IMR-90 (cell line): ENCODE measurements around the gene RAB30. TPM values are rescaled to one million over a fixed set of nuclear protein-coding genes. Genes with fewer than 3 reads are reported as not detected.
"Not testable (repeated sequence)": the region's sequence is repeated elsewhere in the genome, so short reads cannot be mapped to it uniquely, and the experiment has no call there.

Source experiments
- ATAC-seq: fragments of 200-7000 bp; cut with Tn5 transposase; 2 replicates; pipeline ENCODE4 v1.9.1; 2020; ENCODE audit warnings: low read depth, mild to moderate bottlenecking, moderate library complexity
- BruUV-seq: library from RNA; stranded (reverse); fragments of 400-500 nt; replicated peaks from 2 replicates; lab custom pipeline; 2021; lab: Mats Ljungman, UMichigan
- CTCF ChIA-PET: fragments of 300-600 bp; formaldehyde crosslinking; extraction: SDS; loops from one replicate; lab custom pipeline; 2021; ENCODE audit warnings: antibody characterized with exemption; lab: Yijun Ruan, JAX
- POLR2A ChIA-PET: fragments of 300-600 bp; sonication (Branson Sonifier 250); formaldehyde crosslinking; loops from one replicate; lab custom pipeline; 2022; ENCODE audit warnings: antibody characterized with exemption; ENCODE audit not compliant: unreplicated experiment; lab: Charles Lee
- DNase-seq: peaks from one replicate; pipeline ENCODE4 v3.0.0; 2013
- H2AFZ ChIP-seq: replicated peaks from 2 replicates; pipeline ENCODE3; 2013; ENCODE audit warnings: low read length, mild to moderate bottlenecking; ENCODE audit not compliant: poor library complexity
- H2AK5ac ChIP-seq: 2 replicates; pipeline ENCODE4 v1.6.1; 2013; ENCODE audit warnings: low read depth, low read length, inconsistent platforms
- H2AK9ac ChIP-seq: replicated peaks from 2 replicates; pipeline ENCODE3; 2013; ENCODE audit warnings: mild to moderate bottlenecking, low read depth, low read length, moderate library complexity; ENCODE audit not compliant: poor library complexity
- H2BK120ac ChIP-seq: 2 replicates; pipeline ENCODE4 v1.6.1; 2013; ENCODE audit warnings: low read depth, low read length, inconsistent platforms
- H2BK15ac ChIP-seq: 3 replicates; pipeline ENCODE4 v1.6.1; 2013; ENCODE audit warnings: low read depth, low read length, inconsistent platforms
- H2BK20ac ChIP-seq: 2 replicates; pipeline ENCODE4 v1.6.1; 2013; ENCODE audit warnings: low read depth, mild to moderate bottlenecking, inconsistent platforms, low read length, moderate library complexity
- H2BK5ac ChIP-seq: 2 replicates; pipeline ENCODE4 v1.6.1; 2013; ENCODE audit warnings: mild to moderate bottlenecking, low read depth, low read length, inconsistent platforms; ENCODE audit not compliant: poor library complexity, severe bottlenecking
- H3K14ac ChIP-seq: replicated peaks from 2 replicates; pipeline ENCODE4 v1.6.1; 2013; ENCODE audit warnings: low read depth, low read length, inconsistent platforms
- H3K18ac ChIP-seq: 2 replicates; pipeline ENCODE4 v1.6.1; 2013; ENCODE audit warnings: low read depth, low read length, control low read depth
- H3K23ac ChIP-seq: 2 replicates; pipeline ENCODE4 v1.6.1; 2013; ENCODE audit warnings: low read depth, low read length, inconsistent platforms
- H3K27ac ChIP-seq: 2 replicates; pipeline ENCODE4 v1.5.1; 2013; ENCODE audit warnings: mild to moderate bottlenecking, control low read depth, low read length; ENCODE audit not compliant: insufficient read depth
- H3K27me3 ChIP-seq: 2 replicates; pipeline ENCODE4 v1.6.1; 2013; ENCODE audit warnings: low read length; ENCODE audit not compliant: control insufficient read depth, insufficient read depth
- H3K36me3 ChIP-seq: 2 replicates; pipeline ENCODE4 v1.6.1; 2013; ENCODE audit warnings: low read length, mixed read lengths; ENCODE audit not compliant: control insufficient read depth, insufficient read depth
- H3K4ac ChIP-seq: 2 replicates; pipeline ENCODE4 v1.6.1; 2013; ENCODE audit warnings: low read depth, low read length, inconsistent platforms
- H3K4me1 ChIP-seq: 2 replicates; pipeline ENCODE4 v1.6.1; 2013; ENCODE audit warnings: low read length, mixed read lengths; ENCODE audit not compliant: control insufficient read depth, insufficient read depth
- H3K4me2 ChIP-seq: 2 replicates; pipeline ENCODE4 v1.6.1; 2013; ENCODE audit warnings: low read depth, mild to moderate bottlenecking, control low read depth, low read length, moderate library complexity
- H3K4me3 ChIP-seq: 2 replicates; pipeline ENCODE4 v1.5.1; 2013; ENCODE audit warnings: low read depth, mild to moderate bottlenecking, control low read depth, low read length, moderate library complexity; ENCODE audit not compliant: insufficient read depth
- H3K56ac ChIP-seq: 2 replicates; pipeline ENCODE4 v1.6.1; 2013; ENCODE audit warnings: low read length, inconsistent platforms; ENCODE audit not compliant: insufficient read depth; ENCODE audit errors: extremely low read depth
- H3K79me1 ChIP-seq, 2 experiments: 2 replicates each; pipeline ENCODE4 v1.6.1; 2013; ENCODE audit warnings: low read length in 2 of 2, inconsistent platforms in 1 of 2, low read depth in 1 of 2
- H3K9ac ChIP-seq: 2 replicates; pipeline ENCODE4 v1.6.1; 2013; ENCODE audit warnings: low read depth, low read length, control low read depth
- H3K9me1 ChIP-seq: 2 replicates; pipeline ENCODE4 v1.6.1; 2013; ENCODE audit warnings: low read length, inconsistent platforms; ENCODE audit not compliant: insufficient read depth
- H3K9me3 ChIP-seq: 2 replicates; pipeline ENCODE4 v1.6.1; 2013; ENCODE audit warnings: low read length; ENCODE audit not compliant: control insufficient read depth, insufficient read depth
- H4K20me1 ChIP-seq: 2 replicates; pipeline ENCODE4 v1.6.1; 2013; ENCODE audit warnings: low read length, inconsistent platforms; ENCODE audit not compliant: insufficient read depth
- H4K5ac ChIP-seq: 2 replicates; pipeline ENCODE4 v1.6.1; 2013; ENCODE audit warnings: mild to moderate bottlenecking, low read depth, low read length, control low read depth
- H4K8ac ChIP-seq, 2 experiments: 2 replicates each; pipeline ENCODE4 v1.6.1; 2013; ENCODE audit warnings: low read depth in 2 of 2, low read length in 2 of 2, control low read depth in 1 of 2, inconsistent platforms in 1 of 2
- H4K91ac ChIP-seq: 2 replicates; pipeline ENCODE4 v1.6.1; 2013; ENCODE audit warnings: low read depth, low read length, inconsistent platforms; ENCODE audit not compliant: insufficient read depth
- CHD1 ChIP-seq: IDR thresholded peaks from 2 replicates; pipeline ENCODE4 v1.6.1; 2012; ENCODE audit warnings: low read depth, low read length, improper control_type of control experiment
- MAFK ChIP-seq: IDR thresholded peaks from 2 replicates; pipeline ENCODE4 v1.6.1; 2012; ENCODE audit warnings: low read depth, low read length, improper control_type of control experiment
- MAZ ChIP-seq: IDR thresholded peaks from 2 replicates; pipeline ENCODE4 v1.6.1; 2012; ENCODE audit warnings: low read depth, mild to moderate bottlenecking, low read length, improper control_type of control experiment, moderate library complexity, borderline replicate concordance
- MXI1 ChIP-seq: IDR thresholded peaks from 2 replicates; pipeline ENCODE4 v1.6.1; 2012; ENCODE audit warnings: low read depth, mild to moderate bottlenecking, low read length, moderate library complexity, borderline replicate concordance
- NFE2L2 ChIP-seq: fragments of 150-350 bp; IDR thresholded peaks from 2 replicates; pipeline ENCODE4 v1.6.1; 2016; ENCODE audit warnings: low read depth, mild to moderate bottlenecking, low read length
- RCOR1 ChIP-seq: IDR thresholded peaks from 2 replicates; pipeline ENCODE4 v1.6.1; 2012; ENCODE audit warnings: mild to moderate bottlenecking, low read length, improper control_type of control experiment; ENCODE audit not compliant: insufficient replicate concordance
- WGBS, 2 experiments: methylation state at CpG; one replicate each; pipeline versions ENCODE4 v1.1.5 to v1.1.7; 2013; ENCODE audit warnings: missing lambda C conversion rate in 2 of 2; ENCODE audit not compliant: insufficient read length in 1 of 2; ENCODE audit errors: extremely low coverage in 2 of 2; 5-methylcytosine and 5-hydroxymethylcytosine counted together
- dilution Hi-C: fragments of 300-500 bp; cut with HindIII; formaldehyde crosslinking; loops from one replicate; pipeline ENCODE4 v1.14.3; 2018; ENCODE audit warnings: low sequenced_read_pairs; ENCODE audit not compliant: unreplicated experiment
- in situ Hi-C: fragments of 300-500 bp; cut with MboI; formaldehyde crosslinking; loops from 3 replicates; pipeline ENCODE4 v1.14.3; 2019; ENCODE audit warnings: low sequenced_read_pairs, inconsistent platforms, mixed read lengths
- intact Hi-C: fragments of 100-400 bp; cut with micrococcal nuclease; formaldehyde crosslinking; loops from 2 replicates; pipeline ENCODE4 v1.10.0; 2022
- polyA plus RNA-seq, 3 experiments: library from polyadenylated mRNA; depleted of rRNA; stranded (reverse); fragments of >200 nt; gene quantifications; 2 replicates each; pipeline ENCODE4 v1.2.3, GENCODE V29; 2012; ENCODE audit warnings: low replicate concordance in 1 of 3
- total RNA-seq: library from RNA; depleted of rRNA; stranded (reverse); fragments of >200 nt; gene quantifications from 2 replicates; pipeline ENCODE4 v1.2.3, GENCODE V29; 2012
- TF ChIP-seq, protein P1 (sequence below): fragments of 150-350 bp; IDR thresholded peaks from 2 replicates; pipeline ENCODE4 v1.6.1; 2016; ENCODE audit warnings: low read depth, mild to moderate bottlenecking, low read length, moderate library complexity, borderline replicate concordance

The RAB30 gene
- total and polyA plus RNA-seq, 2 of the 4 experiments (the other 2 are of a cell fraction): 7.2 to 25.6 TPM

DNA sequence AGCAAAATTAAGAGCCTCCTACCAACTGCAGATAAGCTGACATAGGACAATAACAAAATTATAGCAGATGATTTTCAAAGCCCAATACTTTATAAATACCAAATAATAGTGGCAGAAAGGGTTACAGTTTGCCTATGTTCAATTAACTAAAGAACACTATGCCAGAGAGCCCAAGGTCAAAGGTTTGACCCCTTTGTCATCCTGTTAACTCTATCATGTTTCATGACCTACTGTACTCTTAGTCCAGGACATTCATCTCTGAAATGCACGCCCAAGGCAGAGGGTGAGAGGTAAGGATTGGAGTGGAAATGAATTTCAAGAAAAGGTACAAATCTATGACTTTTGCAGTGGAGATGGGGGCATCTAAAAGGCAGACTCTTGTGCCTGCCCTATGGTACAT lies 99.6 kb downstream of the RAB30 start:
- no peaks in the 10 kb centered on the region for H3K9me3 ChIP-seq
- no peak overlapping the region for H3K23ac ChIP-seq
- H2BK15ac ChIP-seq: no peak overlapping the region
- CTCF ChIA-PET: no interaction called here
- in situ Hi-C loops: no loop called here
- H4K8ac ChIP-seq: no peak overlapping the region
- H3K4ac ChIP-seq: no peak overlapping the region
- no peak overlapping the region for H2BK120ac ChIP-seq
- WGBS, 2 experiments: no CpG with 5 or more reads among the region's 1 CpG
- no peak overlapping the region for H2BK20ac ChIP-seq
- no peaks in the 10 kb centered on the region for H3K9me1 ChIP-seq
- TF ChIP-seq NFE2L2: no peak
- TF ChIP-seq MXI1: no peak
- no peak for TF ChIP-seq MAFK
- TF ChIP-seq, protein P1, sequence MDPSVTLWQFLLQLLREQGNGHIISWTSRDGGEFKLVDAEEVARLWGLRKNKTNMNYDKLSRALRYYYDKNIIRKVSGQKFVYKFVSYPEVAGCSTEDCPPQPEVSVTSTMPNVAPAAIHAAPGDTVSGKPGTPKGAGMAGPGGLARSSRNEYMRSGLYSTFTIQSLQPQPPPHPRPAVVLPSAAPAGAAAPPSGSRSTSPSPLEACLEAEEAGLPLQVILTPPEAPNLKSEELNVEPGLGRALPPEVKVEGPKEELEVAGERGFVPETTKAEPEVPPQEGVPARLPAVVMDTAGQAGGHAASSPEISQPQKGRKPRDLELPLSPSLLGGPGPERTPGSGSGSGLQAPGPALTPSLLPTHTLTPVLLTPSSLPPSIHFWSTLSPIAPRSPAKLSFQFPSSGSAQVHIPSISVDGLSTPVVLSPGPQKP: no peak
- TF ChIP-seq CHD1: no peak
- no peak for TF ChIP-seq MAZ
- TF ChIP-seq RCOR1: no peak
- H3K27me3 ChIP-seq: no peaks in the 10 kb centered on the region
- H3K18ac ChIP-seq: no peak overlapping the region
- no peak overlapping the region for H2AK9ac ChIP-seq
- H4K5ac ChIP-seq: no peak overlapping the region
- no peak overlapping the region for H3K9ac ChIP-seq
- H3K27ac ChIP-seq: no peak overlapping the region
- H3K56ac ChIP-seq: no peak overlapping the region
- H3K14ac ChIP-seq: no peak overlapping the region
- intact Hi-C loops: no loop called here
- H2AFZ ChIP-seq: no peak overlapping the region
- H2AK5ac ChIP-seq: no peak overlapping the region
- H4K20me1 ChIP-seq: no peaks in the 10 kb centered on the region
- ATAC-seq (no peak), DNase-seq (no peak)
- H3K4me3 ChIP-seq: no peak overlapping the region
- no peak overlapping the region for H2BK5ac ChIP-seq
- no peaks in the 10 kb centered on the region for H3K4me1 ChIP-seq
- H4K91ac ChIP-seq: no peak overlapping the region
- POLR2A ChIA-PET: no interaction called here
- H3K36me3 ChIP-seq: no peaks in the 10 kb centered on the region
- no TSS peak for BruUV-seq
- dilution Hi-C loops: no loop called here
- no peak overlapping the region for H3K4me2 ChIP-seq
- H3K79me1 ChIP-seq: no peaks in the 10 kb centered on the region

DNA sequence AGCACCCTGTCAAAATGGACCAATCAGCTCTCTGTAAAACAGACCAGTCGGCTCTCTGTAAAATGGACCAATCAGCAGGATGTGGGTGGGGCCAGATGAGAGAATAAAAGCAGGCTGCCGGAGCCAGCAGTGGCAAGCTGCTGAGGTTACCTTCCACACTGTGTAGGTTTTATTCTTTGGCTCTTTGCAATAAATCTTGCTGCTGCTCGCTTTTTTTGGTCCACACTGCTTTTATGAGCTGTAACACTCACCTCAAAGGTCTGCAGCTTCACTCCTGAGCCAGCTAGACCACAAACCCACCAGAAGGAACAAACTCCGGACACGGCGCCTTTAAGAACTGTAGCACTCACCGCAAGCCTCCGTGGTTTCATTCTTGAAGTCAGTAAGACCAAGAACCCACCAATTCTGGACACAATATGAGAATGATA lies 100.2 kb downstream of the RAB30 start:
- H3K4me2 ChIP-seq, H4K8ac ChIP-seq, CTCF ChIA-PET, H3K4ac ChIP-seq, H3K9me1 ChIP-seq, BruUV-seq, H3K4me1 ChIP-seq, H3K23ac ChIP-seq, in situ Hi-C loops, H2BK15ac ChIP-seq, H3K9me3 ChIP-seq, H3K36me3 ChIP-seq, H3K9ac ChIP-seq, dilution Hi-C loops, ATAC-seq, H4K20me1 ChIP-seq, H4K5ac ChIP-seq, H3K14ac ChIP-seq, DNase-seq, H3K79me1 ChIP-seq, H2AK9ac ChIP-seq, H3K18ac ChIP-seq, H2BK5ac ChIP-seq, H3K27ac ChIP-seq, H2BK120ac ChIP-seq, POLR2A ChIA-PET, H3K4me3 ChIP-seq, H3K56ac ChIP-seq, H2AK5ac ChIP-seq, intact Hi-C loops, H4K91ac ChIP-seq, H3K27me3 ChIP-seq, H2BK20ac ChIP-seq, H2AFZ ChIP-seq: not testable (repeated sequence)
- WGBS, 2 experiments: 100% methylated on average over 1 of the region's 8 CpGs; no CpG with 5 or more reads in 1 of the 2 experiments
